Endothelial cell of umbilical vein (primary cell): Measurements from ENCODE around the gene FAM135A. TPM values are rescaled to one million over a fixed set of nuclear protein-coding genes. Genes with fewer than 3 reads are reported as not detected.

Experiments
- BruUV-seq: library from RNA; stranded (reverse); fragments of 400-500 nt; replicated peaks from 2 replicates; lab custom pipeline; 2021; lab: Mats Ljungman, UMichigan
- CTCF ChIA-PET: fragments of 300-600, 350-600 bp; sonication (Branson Sonifier 250); formaldehyde crosslinking; loops from one replicate; lab custom pipeline; 2021; ENCODE audit warnings: antibody characterized with exemption, inconsistent platforms; lab: Charles Lee
- POLR2A ChIA-PET: fragments of 300-600, 350-600 bp; sonication (Branson Sonifier 250); formaldehyde crosslinking; loops from one replicate; lab custom pipeline; 2021; ENCODE audit warnings: antibody characterized with exemption, inconsistent platforms; lab: Charles Lee
- DNase-seq: peaks from one replicate; pipeline ENCODE4 v3.0.0-alpha.2; 2011; ENCODE audit warnings: low read depth, low spot score
- FAIRE-seq: peaks from 2 replicates; lab custom pipeline; 2011; peaks lifted over from hg19 to GRCh38; lab: Jason Lieb, UNC
- H2AFZ ChIP-seq: 2 replicates; pipeline ENCODE4 v1.6.0; 2012; ENCODE audit warnings: low read depth, low read length, control low read depth, inconsistent platforms
- H3K27ac ChIP-seq: 2 replicates; pipeline ENCODE4 v1.5.1; 2011; ENCODE audit warnings: low read depth, mild to moderate bottlenecking, control low read depth, low read length, moderate library complexity; ENCODE audit not compliant: insufficient read depth
- H3K27me3 ChIP-seq, 2 experiments: 2 replicates each; pipeline versions ENCODE4 v1.6.0 to v1.6.1; 2011; ENCODE audit warnings: low read length in 2 of 2, mixed read lengths in 1 of 2; ENCODE audit not compliant: control insufficient read depth in 2 of 2, insufficient read depth in 2 of 2
- H3K36me3 ChIP-seq, 2 experiments: 2 replicates in 1 of 2; 3 replicates in 1 of 2; pipeline ENCODE4 v1.5.1; 2011; ENCODE audit warnings: low read length in 2 of 2, mild to moderate bottlenecking in 1 of 2, moderate library complexity in 1 of 2; ENCODE audit not compliant: control insufficient read depth in 2 of 2, insufficient read depth in 2 of 2; ENCODE audit errors: extremely low read depth in 1 of 2
- H3K4me1 ChIP-seq: 3 replicates; pipeline ENCODE4 v1.5.1; 2011; ENCODE audit warnings: mild to moderate bottlenecking, low read length; ENCODE audit not compliant: control insufficient read depth, insufficient read depth; ENCODE audit errors: extremely low read depth
- H3K4me2 ChIP-seq: 2 replicates; pipeline ENCODE4 v1.6.1; 2011; ENCODE audit warnings: low read length, control low read depth, mixed read lengths; ENCODE audit not compliant: insufficient read depth
- H3K4me3 ChIP-seq, 3 experiments: fragments of 200-600 bp in 1 of 3; sonication (generic), shearing (Covaris generic) in 1 of 3; replicated peaks in 1 of 3; 2 replicates each; pipeline ENCODE4 v1.5.1; 2011 to 2016; ENCODE audit warnings: control low read depth in 3 of 3, low read length in 3 of 3, mild to moderate bottlenecking in 2 of 3, inconsistent platforms in 1 of 3, low read depth in 1 of 3, moderate library complexity in 1 of 3; ENCODE audit not compliant: insufficient read depth in 1 of 3
- H3K79me2 ChIP-seq: 2 replicates; pipeline ENCODE4 v1.6.0; 2012; ENCODE audit warnings: low read length, inconsistent platforms; ENCODE audit not compliant: control insufficient read depth, insufficient read depth
- H3K9ac ChIP-seq: replicated peaks from 2 replicates; pipeline ENCODE3; 2011; ENCODE audit warnings: low read length, control low read depth; ENCODE audit not compliant: insufficient read depth; ENCODE audit errors: extremely low read depth
- H3K9me1 ChIP-seq: replicated peaks from 3 replicates; pipeline ENCODE4 v1.6.0; 2011; ENCODE audit warnings: mild to moderate bottlenecking, low read length; ENCODE audit not compliant: control insufficient read depth, insufficient read depth; ENCODE audit errors: extremely low read depth
- H3K9me3 ChIP-seq: replicated peaks from 2 replicates; pipeline ENCODE4 v1.5.1; 2012; ENCODE audit warnings: low read length, inconsistent platforms; ENCODE audit not compliant: control insufficient read depth, insufficient read depth
- H4K20me1 ChIP-seq: replicated peaks from 2 replicates; pipeline ENCODE3; 2011; ENCODE audit warnings: mild to moderate bottlenecking, low read length; ENCODE audit not compliant: control insufficient read depth, insufficient read depth; ENCODE audit errors: extremely low read depth
- EZH2 ChIP-seq: IDR thresholded peaks from 2 replicates; pipeline ENCODE4 v1.6.1; 2012; ENCODE audit warnings: borderline replicate concordance, low read depth, mild to moderate bottlenecking, moderate library complexity, low read length, inconsistent platforms; ENCODE audit not compliant: severe bottlenecking
- FOS ChIP-seq: IDR thresholded peaks from 2 replicates; pipeline ENCODE4 v1.6.1; 2011; ENCODE audit warnings: mild to moderate bottlenecking, low read length, moderate library complexity, borderline replicate concordance; ENCODE audit not compliant: insufficient read depth
- GATA2 ChIP-seq: IDR thresholded peaks from 2 replicates; pipeline ENCODE4 v1.7.0; 2011; ENCODE audit warnings: low read depth, mild to moderate bottlenecking, moderate library complexity, mixed read lengths, low read length; ENCODE audit not compliant: insufficient read length, insufficient read depth
- JUN ChIP-seq: IDR thresholded peaks from 2 replicates; pipeline ENCODE4 v1.6.1; 2011; ENCODE audit warnings: borderline replicate concordance, low read depth; ENCODE audit not compliant: insufficient read length, insufficient read depth
- MYC ChIP-seq: IDR thresholded peaks from one replicate; pipeline ENCODE4 v1.6.1; 2011; ENCODE audit warnings: mild to moderate bottlenecking, low read depth, low read length
- POLR2A ChIP-seq: IDR thresholded peaks from 2 replicates; pipeline ENCODE4 v1.6.1; 2012; ENCODE audit warnings: low read depth, mild to moderate bottlenecking, control low read depth, low read length
- POLR2AphosphoS5 ChIP-seq: IDR thresholded peaks from 2 replicates; pipeline ENCODE4 v1.6.1; 2012; ENCODE audit warnings: low read depth, mild to moderate bottlenecking, control low read depth, low read length, moderate library complexity; ENCODE audit not compliant: insufficient read depth
- dilution Hi-C: fragments of 300-500 bp; cut with MboI; formaldehyde crosslinking; loops from one replicate; pipeline ENCODE4 v1.15.0; 2019; ENCODE audit warnings: low sequenced_read_pairs; ENCODE audit not compliant: extremely low pct_ligation_motif_present
- intact Hi-C: fragments of 100-400 bp; cut with micrococcal nuclease; formaldehyde crosslinking; loops from one replicate; pipeline ENCODE4 v1.10.0; 2022
- polyA plus RNA-seq, 4 experiments: library from polyadenylated mRNA; depleted of rRNA in 3 of 4; stranded (reverse) in 3 of 4; unstranded in 1 of 4; fragments of >200 nt; gene quantifications; 2 replicates each; pipeline versions ENCODE4 v1.2.1 to v1.2.3, GENCODE V29; 2011 to 2012; ENCODE audit warnings: missing spikeins in 1 of 4
- total RNA-seq: library from RNA; stranded (reverse); gene quantifications from 2 replicates; pipeline ENCODE4 v1.2.3, GENCODE V29; 2021
- TF ChIP-seq, protein P1 (sequence below), 2 donors: IDR thresholded peaks; 1 replicate in 1 of 2; 2 replicates in 1 of 2; pipeline ENCODE4 v1.5.1; 2011; ENCODE audit warnings: low read length in 2 of 2, mild to moderate bottlenecking in 2 of 2, moderate library complexity in 2 of 2, control low read depth in 1 of 2, inconsistent platforms in 1 of 2, low read depth in 1 of 2; ENCODE audit not compliant: insufficient read depth in 1 of 2; ENCODE audit errors: extremely low read depth in 1 of 2
- TF ChIP-seq, protein P2 (sequence below): IDR thresholded peaks from 2 replicates; pipeline ENCODE4 v1.6.1; 2011; ENCODE audit not compliant: insufficient read depth, insufficient read length

The FAM135A gene
- total and polyA plus RNA-seq, 2 donors (not counting 3 experiments of a cell fraction or from before 2014, with no cell fraction given), result 3.7 to 9.6 TPM

DNA sequence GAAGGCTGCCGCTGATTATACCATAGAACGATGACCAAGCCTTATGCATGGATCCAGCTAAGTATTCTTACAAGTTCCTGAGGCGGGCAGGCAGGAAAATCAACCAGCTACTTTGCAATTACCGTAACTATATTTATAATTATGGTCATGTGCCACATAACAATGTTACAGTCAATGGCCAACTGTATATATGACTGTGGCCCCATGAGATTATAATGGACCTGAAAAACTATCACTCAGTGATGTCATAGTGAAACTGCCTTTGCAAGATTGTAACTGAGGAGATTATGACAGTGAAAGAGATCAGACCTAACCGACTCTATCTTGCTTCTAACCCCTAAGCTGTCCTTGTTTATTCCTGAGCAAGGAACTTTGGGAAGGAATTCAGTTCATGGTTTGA, 33.1 kb upstream of the FAM135A start:
- dilution Hi-C loops, result no loop called here
- POLR2A ChIA-PET, result no interaction called here
- H3K4me2 ChIP-seq, result no peak overlapping the region

More for the DNA sequence above, 33.1 kb upstream of the FAM135A start:
- no TSS peak for BruUV-seq
- H3K27ac ChIP-seq, result no peak overlapping the region
- H3K4me3 ChIP-seq, result no peak overlapping the region
- H3K9me1 ChIP-seq, result no peaks in the 10 kb centered on the region
- FAIRE-seq (no peak), DNase-seq (no peak)
- H3K4me1 ChIP-seq, result no peaks in the 10 kb centered on the region
- TF ChIP-seq MYC (no peak), GATA2 (no peak), EZH2 (no peak), JUN (no peak), POLR2AphosphoS5 (no peak), POLR2A (no peak), FOS (no peak)
- TF ChIP-seq, protein P1, sequence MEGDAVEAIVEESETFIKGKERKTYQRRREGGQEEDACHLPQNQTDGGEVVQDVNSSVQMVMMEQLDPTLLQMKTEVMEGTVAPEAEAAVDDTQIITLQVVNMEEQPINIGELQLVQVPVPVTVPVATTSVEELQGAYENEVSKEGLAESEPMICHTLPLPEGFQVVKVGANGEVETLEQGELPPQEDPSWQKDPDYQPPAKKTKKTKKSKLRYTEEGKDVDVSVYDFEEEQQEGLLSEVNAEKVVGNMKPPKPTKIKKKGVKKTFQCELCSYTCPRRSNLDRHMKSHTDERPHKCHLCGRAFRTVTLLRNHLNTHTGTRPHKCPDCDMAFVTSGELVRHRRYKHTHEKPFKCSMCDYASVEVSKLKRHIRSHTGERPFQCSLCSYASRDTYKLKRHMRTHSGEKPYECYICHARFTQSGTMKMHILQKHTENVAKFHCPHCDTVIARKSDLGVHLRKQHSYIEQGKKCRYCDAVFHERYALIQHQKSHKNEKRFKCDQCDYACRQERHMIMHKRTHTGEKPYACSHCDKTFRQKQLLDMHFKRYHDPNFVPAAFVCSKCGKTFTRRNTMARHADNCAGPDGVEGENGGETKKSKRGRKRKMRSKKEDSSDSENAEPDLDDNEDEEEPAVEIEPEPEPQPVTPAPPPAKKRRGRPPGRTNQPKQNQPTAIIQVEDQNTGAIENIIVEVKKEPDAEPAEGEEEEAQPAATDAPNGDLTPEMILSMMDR (IDR thresholded peaks at IDR 0.05; ENCODE audit: extremely low read depth in 1 of 2, insufficient read depth in 1 of 2, low read depth in 1 of 2, low read length in 2 of 2), result no peak
- TF ChIP-seq, protein P2, sequence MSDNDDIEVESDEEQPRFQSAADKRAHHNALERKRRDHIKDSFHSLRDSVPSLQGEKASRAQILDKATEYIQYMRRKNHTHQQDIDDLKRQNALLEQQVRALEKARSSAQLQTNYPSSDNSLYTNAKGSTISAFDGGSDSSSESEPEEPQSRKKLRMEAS, result no peak
- intact Hi-C loops, result no loop called here
- H3K27me3 ChIP-seq, result peaks cover 1 to 2% of the 10 kb centered on the region in 2 experiments
- no peak overlapping the region for H3K9ac ChIP-seq
- no peaks in the 10 kb centered on the region for H3K9me3 ChIP-seq
- CTCF ChIA-PET, result interaction anchor here (1.5 to 2.4 kb wide), 2 partner anchors 9 to 11 kb away, joined by 6 to 20 read pairs; no protein-coding TSS in a partner anchor
- H2AFZ ChIP-seq, result no peak overlapping the region
- no peaks in the 10 kb centered on the region for H3K36me3 ChIP-seq
- no peaks in the 10 kb centered on the region for H3K79me2 ChIP-seq
- no peaks in the 10 kb centered on the region for H4K20me1 ChIP-seq
